ENCODE data around the gene SLC34A2. TPM values are rescaled to one million over a fixed set of nuclear protein-coding genes. Genes with fewer than 3 reads are reported as not detected.

Gene SLC34A2
- total and polyA plus RNA-seq, 3 experiments from 2014 or later, result not detected

DNA sequence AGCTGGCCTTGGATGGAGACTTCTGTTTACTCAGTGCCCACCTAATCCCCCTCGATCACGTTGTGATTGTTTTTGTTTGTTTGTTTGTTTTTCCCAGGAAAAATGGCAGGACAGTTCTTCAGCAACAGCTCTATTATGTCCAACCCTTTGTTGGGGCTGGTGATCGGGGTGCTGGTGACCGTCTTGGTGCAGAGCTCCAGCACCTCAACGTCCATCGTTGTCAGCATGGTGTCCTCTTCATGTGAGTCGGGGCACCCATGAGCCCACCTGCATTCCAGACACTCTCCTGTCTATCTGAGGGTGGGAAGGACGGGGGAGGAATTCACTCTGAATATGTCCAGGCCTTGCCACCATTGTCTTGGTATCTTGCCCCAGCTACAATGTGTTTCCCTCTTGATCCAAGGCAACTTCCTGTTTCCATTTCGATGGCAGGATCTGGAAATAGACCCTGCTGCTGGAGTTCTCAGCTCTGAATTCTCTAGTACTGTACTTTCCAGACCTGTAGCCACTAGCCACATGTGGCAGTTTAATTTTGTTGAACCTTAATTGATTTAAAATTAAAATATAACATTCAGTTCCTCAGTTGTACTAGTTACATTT, 10.5 kb downstream of the SLC34A2 start:
- no peak for DNase-seq
- Histone ChIP-seq H3K27me3 (ENCODE audit: insufficient read depth, low read length, poor library complexity, severe bottlenecking) (no peaks in the 10 kb centered on the region), H3K27ac (ENCODE audit: low read depth, low read length) (no peak overlapping the region), H3K4me3 (ENCODE audit: low read length) (no peak overlapping the region), H3K4me1 (ENCODE audit: insufficient read depth, low read length) (no peaks in the 10 kb centered on the region), H3K36me3 (ENCODE audit: insufficient read depth, low read length) (no peaks in the 10 kb centered on the region), H3K9me3 (ENCODE audit: low read length) (no peaks in the 10 kb centered on the region)
- Mint-ChIP-seq H3K4me1 (peaks cover 0 to 7% (median 5%) of the 10 kb centered on the region in 3 donors), H3K9me3 (no peaks in the 10 kb centered on the region), H3K4me3 (no peak overlapping the region), H3K27ac (no peak overlapping the region), H3K36me3 (no peaks in the 10 kb centered on the region), H3K27me3 (peaks cover 6 to 20% of the 10 kb centered on the region in 2 donors)
- POLR2A ChIA-PET, result no interaction called here
- CTCF ChIA-PET, result interaction anchor here (1.1 kb wide), 1 partner anchor 19 kb away, joined by 3 read pairs; no protein-coding TSS in a partner anchor

DNA sequence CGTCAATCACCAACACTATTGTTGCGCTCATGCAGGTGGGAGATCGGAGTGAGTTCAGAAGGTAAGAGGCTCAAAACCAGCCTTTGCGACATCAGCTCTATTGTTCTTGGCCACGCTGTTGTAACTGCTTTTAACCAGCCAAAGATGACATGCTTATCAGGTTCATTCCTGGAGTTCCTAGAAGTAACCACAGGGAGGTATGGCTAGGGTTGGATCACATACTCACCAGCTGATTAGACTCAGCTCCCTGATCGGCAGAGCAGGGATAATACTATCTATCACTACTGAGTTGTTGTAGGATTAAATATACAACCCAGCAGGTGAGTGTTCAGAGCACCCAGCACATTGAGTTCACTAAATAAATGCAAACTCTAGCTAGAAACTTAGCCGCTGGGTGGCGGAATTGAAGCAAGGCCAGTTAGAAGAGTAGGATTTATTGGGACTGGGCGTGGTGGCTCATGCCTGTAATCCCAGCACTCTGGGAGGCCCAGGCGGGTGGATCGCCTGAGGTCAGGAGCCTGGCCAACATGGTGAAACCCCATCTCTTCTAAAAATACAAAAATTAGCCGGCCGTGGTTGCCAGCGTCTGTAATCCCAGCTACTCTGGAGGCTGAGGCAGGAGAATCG, 12.4 kb downstream of the SLC34A2 start:
- ChIA-PET POLR2A (no interaction called here), CTCF (no interaction called here)

DNA sequence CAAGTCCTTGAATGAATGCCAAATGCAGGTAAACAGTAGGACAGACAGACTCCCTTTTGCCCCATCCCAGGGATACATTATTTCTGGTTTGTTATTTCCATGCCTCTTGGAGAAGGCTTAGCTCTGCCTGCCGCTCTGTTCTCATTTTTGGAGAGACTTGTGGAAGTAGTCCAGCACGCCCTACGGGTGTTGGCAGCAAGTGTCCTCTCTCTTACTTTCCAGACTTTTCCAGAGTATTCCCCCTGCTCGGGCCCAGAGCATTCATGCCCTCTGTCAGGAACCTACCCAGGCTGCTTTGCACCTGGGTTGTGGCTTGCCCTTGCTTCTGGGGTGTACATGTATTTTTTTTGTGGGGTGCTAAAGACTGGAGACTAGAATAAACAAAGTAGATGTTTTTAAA, 15.3 kb downstream of the SLC34A2 start:
- Mint-ChIP-seq H3K27me3 (peaks cover 5 to 6% of the 10 kb centered on the region in 2 donors), H3K4me1 (no peaks in the 10 kb centered on the region), H3K9me3 (peaks cover 0 to 2% (median 0%) of the 10 kb centered on the region in 5 donors), H3K4me3 (no peak overlapping the region), H3K27ac (no peak overlapping the region), H3K36me3 (no peaks in the 10 kb centered on the region)
- no peaks in the 10 kb centered on the region for H3K27me3 ChIP-seq (ENCODE audit: insufficient read depth, low read length, poor library complexity, severe bottlenecking)
- no peak for DNase-seq
- no peak overlapping the region for H3K4me3 ChIP-seq (ENCODE audit: low read length)
- H3K27ac ChIP-seq (ENCODE audit: low read depth, low read length), result no peak overlapping the region
- H3K4me1 ChIP-seq (ENCODE audit: insufficient read depth, low read length), result no peaks in the 10 kb centered on the region
- CTCF ChIA-PET, result no interaction called here
- H3K9me3 ChIP-seq (ENCODE audit: low read length), result no peaks in the 10 kb centered on the region
- POLR2A ChIA-PET, result no interaction called here
- H3K36me3 ChIP-seq (ENCODE audit: insufficient read depth, low read length), result no peaks in the 10 kb centered on the region

More for the DNA sequence above, 12.4 kb downstream of the SLC34A2 start:
- peaks cover 6 to 15% of the 10 kb centered on the region in 2 donors for H3K27me3 Mint-ChIP-seq
- Histone ChIP-seq H3K9me3 (ENCODE audit: low read length) (no peaks in the 10 kb centered on the region), H3K4me1 (ENCODE audit: insufficient read depth, low read length) (no peaks in the 10 kb centered on the region), H3K27me3 (ENCODE audit: insufficient read depth, low read length, poor library complexity, severe bottlenecking) (no peaks in the 10 kb centered on the region), H3K27ac (ENCODE audit: low read depth, low read length) (no peak overlapping the region), H3K4me3 (ENCODE audit: low read length) (no peak overlapping the region), H3K36me3 (ENCODE audit: insufficient read depth, low read length) (no peaks in the 10 kb centered on the region)
- H3K9me3 Mint-ChIP-seq, result peaks cover 0 to 2% (median 0%) of the 10 kb centered on the region in 5 donors
- DNase-seq, result no peak
- H3K4me3 Mint-ChIP-seq, result no peak overlapping the region
- no peak overlapping the region for H3K27ac Mint-ChIP-seq
- no peaks in the 10 kb centered on the region for H3K36me3 Mint-ChIP-seq
- H3K4me1 Mint-ChIP-seq, result no peaks in the 10 kb centered on the region

DNA sequence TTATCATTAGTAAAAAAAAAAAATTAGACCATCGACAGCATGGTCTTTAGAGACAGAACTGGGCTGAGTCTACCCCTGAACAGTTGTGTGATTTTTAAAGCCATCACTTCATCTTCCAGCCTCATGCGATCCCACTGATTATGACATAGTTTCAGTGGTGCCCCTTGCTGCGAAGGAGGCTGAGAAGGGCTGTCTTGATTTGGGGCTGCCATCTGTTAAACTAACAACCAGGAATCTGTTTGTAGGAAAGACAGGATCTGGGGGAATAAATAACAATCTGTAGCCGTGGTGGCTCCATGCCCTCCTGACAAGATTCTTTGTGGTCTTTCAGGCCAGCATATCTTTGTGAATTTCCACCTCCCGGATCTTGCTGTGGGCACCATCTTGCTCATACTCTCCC, 17.1 kb downstream of the SLC34A2 start:
- Histone ChIP-seq H3K9me3 (ENCODE audit: low read length) (no peaks in the 10 kb centered on the region), H3K27me3 (ENCODE audit: insufficient read depth, low read length, poor library complexity, severe bottlenecking) (no peaks in the 10 kb centered on the region), H3K4me3 (ENCODE audit: low read length) (no peak overlapping the region), H3K4me1 (ENCODE audit: insufficient read depth, low read length) (no peaks in the 10 kb centered on the region), H3K36me3 (ENCODE audit: insufficient read depth, low read length) (no peaks in the 10 kb centered on the region), H3K27ac (ENCODE audit: low read depth, low read length) (no peak overlapping the region)
- CTCF ChIA-PET, result no interaction called here
- no peak for DNase-seq
- Mint-ChIP-seq H3K27me3 (peaks cover 0 to 8% of the 10 kb centered on the region in 2 donors), H3K4me3 (no peak overlapping the region), H3K9me3 (peaks cover 0 to 2% (median 0%) of the 10 kb centered on the region in 5 donors), H3K27ac (no peak overlapping the region), H3K4me1 (no peaks in the 10 kb centered on the region), H3K36me3 (no peaks in the 10 kb centered on the region)
- POLR2A ChIA-PET, result no interaction called here

DNA sequence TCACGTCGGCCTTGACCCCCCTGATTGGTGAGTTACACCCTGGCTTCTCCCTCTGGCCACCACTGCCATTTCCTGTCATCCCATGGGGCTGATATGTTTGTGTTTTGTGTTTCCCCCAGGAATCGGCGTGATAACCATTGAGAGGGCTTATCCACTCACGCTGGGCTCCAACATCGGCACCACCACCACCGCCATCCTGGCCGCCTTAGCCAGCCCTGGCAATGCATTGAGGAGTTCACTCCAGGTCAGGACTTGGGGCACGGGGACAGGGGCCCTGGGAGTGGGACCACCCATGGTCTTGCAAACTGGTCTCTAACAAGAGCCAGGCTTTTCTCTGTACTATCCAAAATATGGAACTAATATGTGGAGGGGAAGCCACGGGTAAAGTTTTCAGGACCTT, 18.7 kb downstream of the SLC34A2 start:
- Mint-ChIP-seq H3K4me3 (no peak overlapping the region), H3K27me3 (peaks cover 3 to 6% of the 10 kb centered on the region in 2 donors), H3K4me1 (no peaks in the 10 kb centered on the region), H3K9me3 (peaks cover 0 to 2% (median 0%) of the 10 kb centered on the region in 5 donors), H3K36me3 (no peaks in the 10 kb centered on the region), H3K27ac (no peak overlapping the region)
- Histone ChIP-seq H3K27me3 (ENCODE audit: insufficient read depth, low read length, poor library complexity, severe bottlenecking) (no peaks in the 10 kb centered on the region), H3K36me3 (ENCODE audit: insufficient read depth, low read length) (no peaks in the 10 kb centered on the region), H3K4me3 (ENCODE audit: low read length) (no peak overlapping the region), H3K9me3 (ENCODE audit: low read length) (no peaks in the 10 kb centered on the region), H3K4me1 (ENCODE audit: insufficient read depth, low read length) (no peaks in the 10 kb centered on the region), H3K27ac (ENCODE audit: low read depth, low read length) (no peak overlapping the region)
- DNase-seq, result no peak
- POLR2A ChIA-PET, result no interaction called here
- CTCF ChIA-PET, result no interaction called here

DNA sequence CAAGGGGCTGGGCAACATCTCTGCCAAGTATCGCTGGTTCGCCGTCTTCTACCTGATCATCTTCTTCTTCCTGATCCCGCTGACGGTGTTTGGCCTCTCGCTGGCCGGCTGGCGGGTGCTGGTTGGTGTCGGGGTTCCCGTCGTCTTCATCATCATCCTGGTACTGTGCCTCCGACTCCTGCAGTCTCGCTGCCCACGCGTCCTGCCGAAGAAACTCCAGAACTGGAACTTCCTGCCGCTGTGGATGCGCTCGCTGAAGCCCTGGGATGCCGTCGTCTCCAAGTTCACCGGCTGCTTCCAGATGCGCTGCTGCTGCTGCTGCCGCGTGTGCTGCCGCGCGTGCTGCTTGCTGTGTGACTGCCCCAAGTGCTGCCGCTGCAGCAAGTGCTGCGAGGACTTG, 20.6 kb downstream of the SLC34A2 start:
- no peak overlapping the region for H3K27ac ChIP-seq (ENCODE audit: low read depth, low read length)
- H3K36me3 Mint-ChIP-seq, result no peaks in the 10 kb centered on the region
- peaks cover 6 to 7% of the 10 kb centered on the region in 2 donors for H3K27me3 Mint-ChIP-seq
- peaks cover 0 to 2% (median 0%) of the 10 kb centered on the region in 5 donors for H3K9me3 Mint-ChIP-seq
- ChIA-PET CTCF (no interaction called here), POLR2A (no interaction called here)
- H3K4me1 ChIP-seq (ENCODE audit: insufficient read depth, low read length), result no peaks in the 10 kb centered on the region
- no peaks in the 10 kb centered on the region for H3K27me3 ChIP-seq (ENCODE audit: insufficient read depth, low read length, poor library complexity, severe bottlenecking)
- H3K4me3 ChIP-seq (ENCODE audit: low read length), result no peak overlapping the region
- H3K36me3 ChIP-seq (ENCODE audit: insufficient read depth, low read length), result no peaks in the 10 kb centered on the region
- DNase-seq, result no peak
- H3K4me3 Mint-ChIP-seq, result no peak overlapping the region
- no peaks in the 10 kb centered on the region for H3K4me1 Mint-ChIP-seq
- H3K27ac Mint-ChIP-seq, result no peak overlapping the region
- H3K9me3 ChIP-seq (ENCODE audit: low read length), result no peaks in the 10 kb centered on the region

DNA sequence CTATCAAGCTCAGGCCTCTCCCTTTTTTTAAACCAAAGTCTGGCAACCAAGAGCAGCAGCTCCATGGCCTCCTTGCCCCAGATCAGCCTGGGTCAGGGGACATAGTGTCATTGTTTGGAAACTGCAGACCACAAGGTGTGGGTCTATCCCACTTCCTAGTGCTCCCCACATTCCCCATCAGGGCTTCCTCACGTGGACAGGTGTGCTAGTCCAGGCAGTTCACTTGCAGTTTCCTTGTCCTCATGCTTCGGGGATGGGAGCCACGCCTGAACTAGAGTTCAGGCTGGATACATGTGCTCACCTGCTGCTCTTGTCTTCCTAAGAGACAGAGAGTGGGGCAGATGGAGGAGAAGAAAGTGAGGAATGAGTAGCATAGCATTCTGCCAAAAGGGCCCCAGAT, 21.5 kb downstream of the SLC34A2 start:
- Histone ChIP-seq H3K36me3 (ENCODE audit: insufficient read depth, low read length) (no peaks in the 10 kb centered on the region), H3K4me3 (ENCODE audit: low read length) (no peak overlapping the region), H3K9me3 (ENCODE audit: low read length) (no peaks in the 10 kb centered on the region), H3K4me1 (ENCODE audit: insufficient read depth, low read length) (no peaks in the 10 kb centered on the region), H3K27ac (ENCODE audit: low read depth, low read length) (no peak overlapping the region), H3K27me3 (ENCODE audit: insufficient read depth, low read length, poor library complexity, severe bottlenecking) (no peaks in the 10 kb centered on the region)
- Mint-ChIP-seq H3K4me3 (no peak overlapping the region), H3K36me3 (no peaks in the 10 kb centered on the region), H3K27me3 (peaks cover 4 to 7% of the 10 kb centered on the region in 2 donors), H3K4me1 (no peaks in the 10 kb centered on the region), H3K27ac (no peak overlapping the region), H3K9me3 (peaks cover 0 to 2% (median 0%) of the 10 kb centered on the region in 5 donors)
- POLR2A ChIA-PET, result no interaction called here
- no peak for DNase-seq
- CTCF ChIA-PET, result no interaction called here

DNA sequence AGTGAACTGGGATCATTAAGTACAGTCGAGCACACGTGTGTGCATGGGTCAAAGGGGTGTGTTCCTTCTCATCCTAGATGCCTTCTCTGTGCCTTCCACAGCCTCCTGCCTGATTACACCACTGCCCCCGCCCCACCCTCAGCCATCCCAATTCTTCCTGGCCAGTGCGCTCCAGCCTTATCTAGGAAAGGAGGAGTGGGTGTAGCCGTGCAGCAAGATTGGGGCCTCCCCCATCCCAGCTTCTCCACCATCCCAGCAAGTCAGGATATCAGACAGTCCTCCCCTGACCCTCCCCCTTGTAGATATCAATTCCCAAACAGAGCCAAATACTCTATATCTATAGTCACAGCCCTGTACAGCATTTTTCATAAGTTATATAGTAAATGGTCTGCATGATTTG, 22.3 kb downstream of the SLC34A2 start:
- Mint-ChIP-seq H3K9me3 (no peaks in the 10 kb centered on the region), H3K4me1 (no peaks in the 10 kb centered on the region), H3K27me3 (peaks cover 4 to 7% of the 10 kb centered on the region in 2 donors), H3K27ac (no peak overlapping the region), H3K36me3 (no peaks in the 10 kb centered on the region), H3K4me3 (no peak overlapping the region)
- no peaks in the 10 kb centered on the region for H3K27me3 ChIP-seq (ENCODE audit: insufficient read depth, low read length, poor library complexity, severe bottlenecking)
- CTCF ChIA-PET, result no interaction called here
- no peak for DNase-seq
- POLR2A ChIA-PET, result no interaction called here
- H3K27ac ChIP-seq (ENCODE audit: low read depth, low read length), result no peak overlapping the region
- no peaks in the 10 kb centered on the region for H3K9me3 ChIP-seq (ENCODE audit: low read length)
- H3K4me3 ChIP-seq (ENCODE audit: low read length), result no peak overlapping the region
- no peaks in the 10 kb centered on the region for H3K36me3 ChIP-seq (ENCODE audit: insufficient read depth, low read length)
- no peaks in the 10 kb centered on the region for H3K4me1 ChIP-seq (ENCODE audit: insufficient read depth, low read length)

Measured in CD8-positive, alpha-beta memory T cell (primary cell).